SKM-1 (cell line): ENCODE data around the gene C6orf89.

Source experiments
- DNase-seq: peaks from one replicate; lab custom pipeline; 2025; ENCODE audit not compliant: unreplicated experiment; lab: John Stamatoyannopoulos, UW

The C6orf89 gene, protein sequence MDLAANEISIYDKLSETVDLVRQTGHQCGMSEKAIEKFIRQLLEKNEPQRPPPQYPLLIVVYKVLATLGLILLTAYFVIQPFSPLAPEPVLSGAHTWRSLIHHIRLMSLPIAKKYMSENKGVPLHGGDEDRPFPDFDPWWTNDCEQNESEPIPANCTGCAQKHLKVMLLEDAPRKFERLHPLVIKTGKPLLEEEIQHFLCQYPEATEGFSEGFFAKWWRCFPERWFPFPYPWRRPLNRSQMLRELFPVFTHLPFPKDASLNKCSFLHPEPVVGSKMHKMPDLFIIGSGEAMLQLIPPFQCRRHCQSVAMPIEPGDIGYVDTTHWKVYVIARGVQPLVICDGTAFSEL

GRCh38 chr6:36885461-36886401, at the start of gene C6orf89:
Gene C6orf89, plus strand, starts transcription at chr6:36885952. Its CDS starts 13,493 bp downstream, at chr6:36899445.
- peak; percentile 98 for DNase-seq

- no peak for DNase-seq
These were observed 49.4 kb upstream of the C6orf89 start for GRCh38 chr6:36836111-36837021.

GRCh38 chr6:36837022-36837339, 48.8 kb upstream of the C6orf89 start:
- DNase-seq, result no peak

DNA sequence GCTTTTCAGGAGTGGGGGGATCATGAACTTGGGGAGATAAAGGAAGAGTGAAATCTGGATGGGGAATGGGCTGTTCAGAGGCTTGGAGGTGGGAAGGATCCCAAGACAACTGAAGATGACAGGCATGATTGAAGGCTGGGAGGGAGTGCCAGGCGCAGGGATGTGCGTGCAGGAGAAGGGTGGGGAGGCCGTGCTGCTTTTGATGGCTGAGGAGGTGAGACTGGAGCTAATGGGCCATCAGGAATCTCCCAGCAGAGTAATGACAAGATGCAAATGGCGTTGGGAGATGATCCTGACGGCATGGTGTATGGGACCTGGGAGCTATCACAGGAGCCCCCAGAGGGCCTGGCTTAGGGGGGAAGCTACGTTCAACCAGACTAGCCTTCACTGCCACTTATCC, 48.1 kb upstream of the C6orf89 start:
- DNase-seq, result no peak

- no peak for DNase-seq
These were observed 46.6 kb upstream of the C6orf89 start, which contains the start of gene CPNE5 for GRCh38 chr6:36838896-36839748. Gene CPNE5, minus strand, starts transcription at chr6:36839444. Its CDS starts 67 bp downstream, at chr6:36839377.

DNA sequence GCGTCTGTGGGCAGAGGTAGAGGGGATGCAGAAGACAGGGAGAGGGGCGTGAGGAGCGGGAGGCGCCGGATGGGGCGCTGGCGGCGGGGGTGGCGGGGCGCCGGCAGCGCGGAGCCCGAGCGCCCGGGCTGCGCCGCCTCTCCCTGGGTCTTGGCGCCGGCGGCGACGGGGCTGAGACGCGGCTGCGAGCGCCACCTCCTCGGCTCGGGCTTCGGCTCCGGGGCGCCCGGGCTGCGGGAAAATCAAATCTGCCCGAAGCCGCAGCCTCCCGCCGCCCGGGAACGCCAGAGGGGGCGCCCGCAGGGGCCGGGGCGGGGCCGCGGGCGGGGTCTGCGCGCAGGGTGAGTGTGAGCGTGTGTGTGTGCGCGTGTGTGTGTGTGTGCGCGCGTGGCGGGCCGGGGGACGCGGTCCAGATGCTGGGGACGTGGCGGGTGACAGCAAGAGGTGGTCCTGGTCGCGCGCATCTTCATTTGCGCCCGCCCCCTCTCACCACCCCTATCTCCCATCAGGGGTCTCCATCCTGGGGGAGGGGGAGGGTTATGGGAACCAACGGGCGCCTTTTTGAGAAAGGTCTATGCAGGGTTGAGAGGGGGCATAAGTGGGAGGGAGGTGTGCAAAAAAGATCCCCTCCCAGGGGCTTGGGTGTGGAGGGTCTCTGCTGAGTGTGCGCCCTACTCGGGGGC, 45.9 kb upstream of the C6orf89 start:
- DNase-seq, result no peak

DNA sequence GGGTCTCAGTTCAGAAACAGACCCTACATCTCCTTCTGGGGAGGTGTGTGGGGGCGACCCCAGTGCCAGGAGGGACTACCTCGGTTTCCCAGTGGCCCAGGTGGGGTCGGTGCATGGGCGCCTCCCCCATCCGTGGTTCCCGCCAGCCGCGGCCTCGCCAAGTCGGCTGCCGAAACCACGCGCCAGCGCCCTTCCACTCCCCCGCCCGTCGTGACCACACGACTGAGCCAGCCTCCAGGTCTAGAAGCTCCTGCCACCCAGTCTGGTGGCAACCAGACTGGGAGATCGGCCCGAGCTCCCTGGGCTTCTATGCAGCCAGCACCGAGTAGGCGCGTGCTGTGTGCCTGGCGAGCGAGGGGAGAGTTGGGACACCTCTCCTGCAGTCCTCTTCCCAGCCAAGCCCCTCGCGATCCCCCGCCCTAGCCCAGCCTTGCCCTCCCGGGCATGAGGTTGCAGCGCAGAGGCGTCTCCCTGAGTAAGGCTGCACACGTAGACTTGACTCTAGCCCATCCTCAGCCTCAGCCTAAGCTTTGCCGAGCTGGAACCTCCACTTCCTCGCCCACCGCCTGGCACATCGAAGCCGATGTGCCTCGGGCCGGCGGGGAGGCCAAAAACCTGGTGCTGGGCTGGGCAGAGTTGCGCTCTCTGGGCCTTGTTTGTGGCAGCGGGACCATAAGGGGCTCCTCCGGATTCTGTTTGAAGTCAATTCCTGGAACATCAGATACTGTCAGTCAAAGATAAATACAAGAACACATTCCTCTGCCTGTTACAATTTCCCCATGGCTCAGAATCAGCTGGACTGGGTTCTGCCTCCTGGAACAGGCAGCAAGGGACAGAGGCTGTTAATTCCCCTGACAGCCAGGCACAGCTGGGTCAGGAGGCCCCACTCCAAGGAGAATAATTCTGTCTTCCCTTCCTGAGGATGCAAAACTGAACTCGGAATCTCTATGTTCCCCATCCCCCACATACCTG, 45.0 kb upstream of the C6orf89 start:
- no peak for DNase-seq

DNA sequence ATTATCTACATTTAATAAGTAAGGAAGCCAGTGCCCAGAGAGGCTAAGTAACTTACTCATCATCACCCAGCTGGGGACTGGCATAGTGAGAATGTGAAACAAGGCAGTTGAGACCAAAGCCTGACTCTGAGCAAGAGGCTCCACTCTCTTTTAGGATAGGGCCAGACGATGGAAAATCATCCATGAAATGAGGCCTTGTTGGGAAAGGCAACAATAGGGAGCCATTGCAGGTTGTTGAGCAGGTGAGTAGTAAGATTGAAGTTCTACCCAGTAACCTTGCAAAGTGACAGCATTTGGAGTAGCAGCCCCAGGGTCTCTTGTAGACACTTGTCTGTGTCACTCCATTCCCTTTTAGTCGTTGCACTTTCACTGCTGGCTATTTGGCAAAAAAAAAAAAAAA, 44.0 kb upstream of the C6orf89 start:
- DNase-seq, result no peak

GRCh38 chr6:36843170-36843569, 42.6 kb upstream of the C6orf89 start:
- no peak for DNase-seq

DNA sequence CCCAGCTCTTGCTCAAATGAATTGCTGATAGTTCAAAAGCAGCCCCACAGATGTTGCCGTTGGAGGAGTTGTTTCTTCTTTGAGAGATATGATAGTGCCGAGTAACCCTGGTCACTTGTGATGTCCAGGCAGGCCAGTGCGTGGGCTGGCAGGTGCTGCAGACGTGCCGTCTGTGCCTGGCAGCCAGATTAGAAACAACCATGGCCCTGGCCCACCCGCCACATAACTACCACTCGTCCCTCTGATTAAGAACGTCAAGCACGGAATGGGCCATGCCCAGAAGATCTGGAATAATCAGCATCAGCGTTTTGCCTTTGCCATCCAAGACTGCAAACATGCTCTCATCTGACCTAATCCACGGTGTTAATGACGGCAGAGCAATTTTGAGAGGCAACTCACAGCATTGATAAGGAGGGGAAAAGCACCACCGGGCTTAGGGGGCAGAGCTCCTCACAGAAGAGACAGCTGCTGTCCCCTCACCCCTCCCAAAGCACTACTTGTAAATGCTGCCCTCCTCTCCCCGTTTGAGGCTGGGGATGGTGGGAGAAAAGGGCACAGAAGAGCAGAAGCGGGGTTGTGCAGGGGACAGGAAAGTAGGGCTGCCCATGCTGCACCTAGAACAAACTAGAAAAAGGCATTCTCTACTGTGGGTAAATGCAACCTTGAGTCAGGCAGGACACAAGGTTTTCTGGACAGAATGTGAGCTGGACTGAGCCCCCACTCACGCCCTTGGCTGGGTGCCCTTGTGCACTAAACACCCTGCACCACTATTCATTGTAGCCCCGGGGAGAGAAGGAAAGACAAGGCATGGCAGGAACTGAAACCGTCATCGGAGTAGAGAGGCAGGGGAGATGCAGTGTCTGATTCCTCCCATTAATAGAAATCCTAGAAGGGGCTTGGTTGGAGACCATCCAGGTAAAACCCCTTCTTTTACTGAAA, 41.3 kb upstream of the C6orf89 start:
- DNase-seq, result no peak

DNA sequence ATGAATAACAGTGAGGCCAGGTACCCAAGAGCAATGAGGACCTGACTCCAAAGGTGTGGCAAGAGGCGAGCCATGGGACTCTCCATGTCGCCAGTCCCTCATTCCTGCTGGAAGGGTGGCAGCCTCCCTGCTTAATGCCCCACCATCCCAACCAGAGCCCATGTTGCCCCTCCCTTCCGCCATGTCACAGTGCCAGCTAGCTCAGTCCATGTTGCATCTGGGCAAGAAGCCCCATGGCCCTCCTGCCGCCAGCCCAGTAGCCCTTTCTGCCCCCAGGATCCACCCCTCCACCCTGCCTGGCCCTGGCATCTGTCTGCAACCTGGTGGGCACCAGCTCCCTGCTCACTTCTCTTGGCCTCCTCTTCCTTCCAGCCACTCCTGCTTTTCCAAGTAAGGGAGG, 40.5 kb upstream of the C6orf89 start:
- no peak for DNase-seq

DNA sequence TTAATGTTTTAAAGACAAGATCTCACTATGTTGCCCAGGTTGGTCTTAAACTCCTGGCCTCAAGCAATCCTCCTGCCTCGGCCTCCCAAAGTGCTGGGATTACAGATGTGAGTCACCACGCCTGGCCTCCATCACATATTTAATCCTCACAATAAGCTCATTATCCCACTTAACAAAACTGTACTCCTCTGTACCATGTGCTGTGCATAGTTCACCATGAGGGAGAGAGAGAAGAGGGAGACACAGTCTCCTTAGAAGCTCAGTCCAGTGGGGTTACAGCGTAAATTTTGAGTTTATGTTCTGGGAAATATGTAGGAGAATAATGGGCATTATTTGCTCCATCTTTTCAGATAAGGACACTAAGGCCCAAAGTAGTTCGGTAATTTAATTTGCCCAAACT, 38.6 kb upstream of the C6orf89 start:
- DNase-seq, result no peak

- no peak for DNase-seq
These were observed 37.8 kb upstream of the C6orf89 start for GRCh38 chr6:36847991-36848390.

- DNase-seq, result no peak
These were observed 36.9 kb upstream of the C6orf89 start for GRCh38 chr6:36848658-36849441.

GRCh38 chr6:36850021-36850420, 35.7 kb upstream of the C6orf89 start:
- peak; percentile 25 for DNase-seq

DNA sequence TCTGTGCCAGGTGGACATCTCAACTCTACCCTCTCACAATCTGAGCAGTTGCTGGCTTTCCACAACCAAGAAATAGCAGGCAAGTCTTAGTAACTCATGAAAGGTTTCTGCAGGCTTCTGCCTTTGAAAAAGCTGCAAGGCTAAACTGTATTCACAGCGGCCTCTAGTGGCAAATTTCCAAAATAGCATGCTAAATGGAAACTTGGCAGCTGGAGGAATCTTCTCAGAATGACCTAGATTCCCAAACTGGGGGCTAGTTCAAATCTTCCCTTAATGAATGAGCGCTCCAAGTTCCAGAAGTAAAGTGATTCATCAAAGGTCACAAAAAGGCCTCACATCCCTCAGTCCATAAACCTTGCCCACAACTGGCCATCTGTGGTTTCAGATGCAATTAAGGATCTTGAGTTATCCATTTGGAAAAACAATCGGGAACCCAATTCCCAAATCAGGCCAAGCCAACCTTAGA, 34.6 kb upstream of the C6orf89 start:
- peak; percentile 39 for DNase-seq
